ENCODE measurements around the gene DEK.
A peak's percentile ranks its signal among the peaks of the same experiment; 100 is the strongest.

The DEK gene

GRCh38 chr6:18269253-18269652 lies 4.9 kb upstream of the DEK start:
- peak overlapping the region; percentile 24 to 70 (median 50); a peak in 21 of 22 replicates for H3K4me2 ChIP-seq
- H3K9ac ChIP-seq = no peak overlapping the region
- peaks cover 0 to 5% (median 0%) of the 10 kb centered on the region in 11 experiments; a peak in 2 of 22 replicates for H3K36me3 ChIP-seq
- H3K9me3 ChIP-seq (replicated peaks in 1 of 11) = peaks cover 12 to 21% (median 18%) of the 10 kb centered on the region in 11 experiments
- no peak for TF ChIP-seq Cebpa-rat (IDR thresholded peaks at IDR 0.05)
- peaks cover 14 to 35% (median 25%) of the 10 kb centered on the region in 10 experiments for H3K4me1 ChIP-seq
- no peaks in the 10 kb centered on the region for H3K27me3 ChIP-seq
- no peak overlapping the region for H3K27ac ChIP-seq
- H3K4me3 ChIP-seq = no peak overlapping the region
- H4K20me1 ChIP-seq = no peaks in the 10 kb centered on the region

- no peak for TF ChIP-seq Cebpa-rat (IDR thresholded peaks at IDR 0.05)
- peaks cover 0 to 4% (median 0%) of the 10 kb centered on the region in 11 experiments; a peak in 7 of 22 replicates for H4K20me1 ChIP-seq
- H3K27ac ChIP-seq = no peak overlapping the region
- H3K9me3 ChIP-seq (replicated peaks in 1 of 11) = peaks cover 12 to 21% (median 18%) of the 10 kb centered on the region in 11 experiments
- H3K4me3 ChIP-seq = no peak overlapping the region
- no peaks in the 10 kb centered on the region for H3K27me3 ChIP-seq
- H3K9ac ChIP-seq = no peak overlapping the region
- H3K4me1 ChIP-seq = peaks cover 14 to 35% (median 25%) of the 10 kb centered on the region in 10 experiments
- peak overlapping the region in 3 of 11 experiments; percentile 59 to 70 (median 67); a peak in 3 of 22 replicates for H3K4me2 ChIP-seq
- peaks cover 0 to 5% (median 0%) of the 10 kb centered on the region in 11 experiments; a peak in 3 of 22 replicates for H3K36me3 ChIP-seq
These were observed 3.7 kb upstream of the DEK start for GRCh38 chr6:18268066-18268465.

- Histone ChIP-seq H3K27ac (no peak overlapping the region), H3K4me1 (peaks cover 25 to 47% (median 39%) of the 10 kb centered on the region in 10 experiments), H3K4me2 (no peak overlapping the region), H3K4me3 (no peak overlapping the region), H4K20me1 (peaks cover 6 to 19% (median 14%) of the 10 kb centered on the region in 11 experiments; a peak in 17 of 22 replicates), H3K9ac (no peak overlapping the region), H3K9me3 (replicated peaks in 1 of 11) (peaks cover 12 to 21% (median 18%) of the 10 kb centered on the region in 11 experiments), H3K36me3 (peaks cover 0 to 16% (median 6%) of the 10 kb centered on the region in 11 experiments; a peak in 20 of 22 replicates), H3K27me3 (no peaks in the 10 kb centered on the region)
- no peak for TF ChIP-seq Cebpa-rat (IDR thresholded peaks at IDR 0.05)
These were observed 2.2 kb upstream of the DEK start for GRCh38 chr6:18266523-18266912.

- no peak for TF ChIP-seq Cebpa-rat (IDR thresholded peaks at IDR 0.05)
- Histone ChIP-seq H3K9me3 (replicated peaks in 1 of 11) (peaks cover 12 to 21% (median 18%) of the 10 kb centered on the region in 11 experiments), H3K4me1 (peaks cover 30 to 53% (median 44%) of the 10 kb centered on the region in 10 experiments), H3K36me3 (peaks cover 0 to 22% (median 12%) of the 10 kb centered on the region in 11 experiments; a peak in 20 of 22 replicates), H3K4me3 (peak overlapping the region in 8 of 10 experiments; percentile 83 to 95 (median 92); a peak in 11 of 20 replicates), H3K27me3 (no peaks in the 10 kb centered on the region), H4K20me1 (peaks cover 11 to 25% (median 20%) of the 10 kb centered on the region in 11 experiments; a peak in 19 of 22 replicates), H3K4me2 (peak overlapping the region in 6 of 11 experiments; percentile 61 to 89 (median 76); a peak in 5 of 22 replicates), H3K9ac (peak overlapping the region in 1 of 11 experiments; percentile 95; a peak in 1 of 22 replicates), H3K27ac (no peak overlapping the region)
These were observed 1.6 kb upstream of the DEK start for GRCh38 chr6:18265787-18266522.

- Histone ChIP-seq H3K36me3 (peaks cover 0 to 32% (median 20%) of the 10 kb centered on the region in 11 experiments; a peak in 20 of 22 replicates), H3K27me3 (no peaks in the 10 kb centered on the region), H3K4me3 (peak overlapping the region; percentile 83 to 97 (median 92)), H4K20me1 (peaks cover 21 to 35% (median 30%) of the 10 kb centered on the region in 11 experiments), H3K9ac (peak overlapping the region; percentile 93 to 98 (median 97)), H3K9me3 (replicated peaks in 1 of 11) (peaks cover 12 to 21% (median 18%) of the 10 kb centered on the region in 11 experiments), H3K4me1 (peaks cover 40 to 61% (median 54%) of the 10 kb centered on the region in 10 experiments), H3K27ac (peak overlapping the region; percentile 93 to 99 (median 95)), H3K4me2 (peak overlapping the region; percentile 61 to 92 (median 77))
- no peak for TF ChIP-seq Cebpa-rat (IDR thresholded peaks at IDR 0.05)
These were observed 620 bp upstream of the DEK start for GRCh38 chr6:18264923-18265377.

- Histone ChIP-seq H3K9me3 (replicated peaks in 1 of 11) (peaks cover 12 to 21% (median 18%) of the 10 kb centered on the region in 11 experiments), H4K20me1 (peaks cover 31 to 48% (median 43%) of the 10 kb centered on the region in 11 experiments), H3K4me2 (peak overlapping the region; percentile 76 to 96 (median 85)), H3K4me3 (peak overlapping the region; percentile 83 to 97 (median 92)), H3K27ac (peak overlapping the region; percentile 93 to 99 (median 95)), H3K9ac (peak overlapping the region; percentile 93 to 98 (median 97)), H3K4me1 (peaks cover 42 to 53% (median 47%) of the 10 kb centered on the region in 10 experiments), H3K27me3 (no peaks in the 10 kb centered on the region), H3K36me3 (peaks cover 4 to 45% (median 30%) of the 10 kb centered on the region in 11 experiments; a peak in 20 of 22 replicates)
- TF ChIP-seq Cebpa-rat (IDR thresholded peaks at IDR 0.05) = no peak
These were observed 712 bp downstream of the DEK start for GRCh38 chr6:18263418-18264218.

- H3K4me2 ChIP-seq = peak overlapping the region; percentile 76 to 96 (median 85)
- peaks cover 12 to 21% (median 18%) of the 10 kb centered on the region in 11 experiments for H3K9me3 ChIP-seq (replicated peaks in 1 of 11)
- peaks cover 43 to 47% (median 44%) of the 10 kb centered on the region in 10 experiments for H3K4me1 ChIP-seq
- peaks cover 31 to 56% (median 51%) of the 10 kb centered on the region in 11 experiments for H4K20me1 ChIP-seq
- H3K27me3 ChIP-seq = no peaks in the 10 kb centered on the region
- H3K36me3 ChIP-seq = peaks cover 11 to 52% (median 38%) of the 10 kb centered on the region in 11 experiments; a peak in 21 of 22 replicates
- H3K27ac ChIP-seq = peak overlapping the region; percentile 93 to 99 (median 95)
- H3K4me3 ChIP-seq = peak overlapping the region; percentile 83 to 97 (median 92)
- peak overlapping the region; percentile 93 to 98 (median 97) for H3K9ac ChIP-seq
- TF ChIP-seq Cebpa-rat (IDR thresholded peaks at IDR 0.05) = no peak
These were observed 1.5 kb downstream of the DEK start for GRCh38 chr6:18262702-18263417.

- peak overlapping the region; percentile 83 to 97 (median 92); a peak in 15 of 20 replicates for H3K4me3 ChIP-seq
- no peaks in the 10 kb centered on the region for H3K27me3 ChIP-seq
- peaks cover 42 to 47% (median 44%) of the 10 kb centered on the region in 10 experiments for H3K4me1 ChIP-seq
- peaks cover 12 to 17% (median 16%) of the 10 kb centered on the region in 11 experiments for H3K9me3 ChIP-seq (replicated peaks in 1 of 11)
- peaks cover 21 to 62% (median 47%) of the 10 kb centered on the region in 11 experiments for H3K36me3 ChIP-seq
- peak overlapping the region; percentile 61 to 99 (median 95); a peak in 18 of 22 replicates for H3K27ac ChIP-seq
- peak overlapping the region; percentile 76 to 96 (median 85) for H3K4me2 ChIP-seq
- peak overlapping the region; percentile 59 to 98 (median 74); a peak in 17 of 22 replicates for H3K9ac ChIP-seq
- no peak for TF ChIP-seq Cebpa-rat (IDR thresholded peaks at IDR 0.05)
- peaks cover 35 to 65% (median 61%) of the 10 kb centered on the region in 11 experiments for H4K20me1 ChIP-seq
These were observed 2.5 kb downstream of the DEK start for GRCh38 chr6:18261877-18262276.
